ENCODE measurements around the gene ZNF622. TPM values are rescaled to one million over a fixed set of nuclear protein-coding genes. Genes with fewer than 3 reads are reported as not detected.

The ZNF622 gene
- 40.0 TPM for total RNA-seq (ENCODE audit: unreplicated experiment)
- long read RNA-seq, transcript ZNF622-201 (6 exons, 1,699 nt) = major isoform, 79 of 81 reads
- long read RNA-seq, partial matches to known transcripts = 2 of 81 reads
- long read RNA-seq, other reads (novel, unspliced or antisense) = 0 of 81 reads

DNA sequence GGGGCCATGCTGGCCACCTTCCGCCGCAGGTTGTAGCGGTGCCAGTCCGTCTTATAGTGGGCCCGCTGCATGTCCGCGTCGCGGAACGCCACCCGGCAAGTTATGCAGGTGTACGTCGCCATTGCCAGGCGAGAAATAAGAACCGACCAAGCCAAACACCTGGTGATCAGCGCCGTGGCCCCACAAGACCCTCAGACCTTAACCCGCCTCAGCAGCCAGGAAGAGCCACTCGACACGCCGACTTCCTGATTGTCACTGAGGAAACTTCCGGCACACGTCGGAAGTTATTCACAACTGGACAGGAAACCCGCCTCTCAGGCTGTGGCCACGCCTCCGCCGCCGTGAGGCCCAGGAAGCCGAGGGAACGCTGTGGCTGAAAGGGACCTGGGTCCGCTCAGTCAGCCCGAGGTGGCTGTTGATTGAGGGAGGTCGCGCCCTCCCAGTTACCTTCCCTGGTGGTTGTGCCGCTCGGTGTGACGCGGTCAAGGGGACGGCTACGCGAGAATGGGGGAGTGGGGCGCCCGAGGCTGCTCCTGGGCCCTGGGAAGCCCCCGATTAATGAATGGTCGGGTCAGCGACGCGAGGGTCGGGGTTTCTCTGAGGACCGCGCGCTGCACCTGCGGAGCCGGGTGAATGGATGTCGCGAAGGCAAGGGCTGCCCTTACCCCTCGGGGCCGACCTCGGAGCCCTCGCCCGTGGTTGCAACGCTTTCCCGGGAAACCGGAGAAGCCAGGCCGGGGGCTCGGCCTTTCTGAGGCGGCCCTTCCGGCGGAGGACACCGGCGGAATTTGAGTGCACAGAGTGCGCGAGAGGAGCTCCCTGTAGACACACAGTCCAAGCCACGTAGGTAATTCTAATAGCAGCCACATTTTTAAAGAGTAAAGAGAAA, at the start of gene ZNF622:
Gene ZNF622, minus strand, starts transcription at position 257 of the 889 bp plus-strand sequence. Its CDS starts 135 bp downstream, at position 122.
- no peaks in the 10 kb centered on the region for H3K36me3 Mint-ChIP-seq (ENCODE audit: unreplicated experiment)
- peak within 1 kb of the TSS; percentile 100 for H3K4me3 Mint-ChIP-seq (ENCODE audit: unreplicated experiment)
- peaks cover 4% of the 10 kb centered on the region for H3K27me3 Mint-ChIP-seq (ENCODE audit: unreplicated experiment)
- DNase-seq = peak; percentile 93
- peaks cover 4% of the 10 kb centered on the region for H3K9me3 Mint-ChIP-seq (ENCODE audit: unreplicated experiment)
- H3K27ac Mint-ChIP-seq (ENCODE audit: unreplicated experiment) = peak within 1 kb of the TSS; percentile 90
- peaks cover 18% of the 10 kb centered on the region for H3K4me1 Mint-ChIP-seq (ENCODE audit: low read depth, unreplicated experiment)
- TF ChIP-seq CTCF (IDR thresholded peaks at IDR 0.05; ENCODE audit: partially characterized antibody, unreplicated experiment) = no peak

DNA sequence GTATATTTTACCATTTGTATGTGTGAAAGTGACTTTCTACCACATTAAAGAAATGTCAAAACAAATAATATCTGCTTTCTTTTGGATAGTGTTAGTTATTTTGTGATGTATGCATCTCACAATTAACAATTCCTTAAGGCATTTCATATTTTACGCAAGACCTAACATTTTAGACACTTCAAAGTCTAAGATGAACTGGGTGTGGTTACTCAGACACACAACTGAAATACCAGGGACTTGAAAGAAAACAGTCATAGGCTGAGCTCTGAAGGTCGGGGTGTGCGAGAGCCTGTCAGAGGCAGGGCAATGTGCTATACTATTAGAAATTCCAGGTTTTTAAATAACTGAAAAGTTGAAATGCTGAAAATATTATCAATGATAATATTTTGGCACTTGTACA, 44.5 kb upstream of the ZNF622 start:
- no peak for DNase-seq
- Mint-ChIP-seq H3K27me3 (ENCODE audit: unreplicated experiment) (no peaks in the 10 kb centered on the region), H3K36me3 (ENCODE audit: unreplicated experiment) (no peaks in the 10 kb centered on the region), H3K4me1 (ENCODE audit: low read depth, unreplicated experiment) (no peaks in the 10 kb centered on the region), H3K4me3 (ENCODE audit: unreplicated experiment) (no peak overlapping the region), H3K9me3 (ENCODE audit: unreplicated experiment) (no peaks in the 10 kb centered on the region), H3K27ac (ENCODE audit: unreplicated experiment) (no peak overlapping the region)
- no peak for TF ChIP-seq CTCF (IDR thresholded peaks at IDR 0.05; ENCODE audit: partially characterized antibody, unreplicated experiment)

- Mint-ChIP-seq H3K4me3 (ENCODE audit: unreplicated experiment) (no peak overlapping the region), H3K27me3 (ENCODE audit: unreplicated experiment) (no peaks in the 10 kb centered on the region)
- TF ChIP-seq CTCF (IDR thresholded peaks at IDR 0.05; ENCODE audit: partially characterized antibody, unreplicated experiment) = no peak
These were observed 43.3 kb upstream of the ZNF622 start for GRCh38 chr5:16508730-16509531.

GRCh38 chr5:16507716-16508115, 42.1 kb upstream of the ZNF622 start:
- H3K9me3 Mint-ChIP-seq (ENCODE audit: unreplicated experiment) = no peaks in the 10 kb centered on the region
- DNase-seq = no peak
- no peaks in the 10 kb centered on the region for H3K27me3 Mint-ChIP-seq (ENCODE audit: unreplicated experiment)
- TF ChIP-seq CTCF (IDR thresholded peaks at IDR 0.05; ENCODE audit: partially characterized antibody, unreplicated experiment) = no peak
- H3K4me3 Mint-ChIP-seq (ENCODE audit: unreplicated experiment) = no peak overlapping the region
- H3K27ac Mint-ChIP-seq (ENCODE audit: unreplicated experiment) = no peak overlapping the region
- H3K4me1 Mint-ChIP-seq (ENCODE audit: low read depth, unreplicated experiment) = no peaks in the 10 kb centered on the region
- no peaks in the 10 kb centered on the region for H3K36me3 Mint-ChIP-seq (ENCODE audit: unreplicated experiment)

More at GRCh38 chr5:16508730-16509531, 43.3 kb upstream of the ZNF622 start:
- no peaks in the 10 kb centered on the region for H3K36me3 Mint-ChIP-seq (ENCODE audit: unreplicated experiment)
- H3K9me3 Mint-ChIP-seq (ENCODE audit: unreplicated experiment) = no peaks in the 10 kb centered on the region
- H3K4me1 Mint-ChIP-seq (ENCODE audit: low read depth, unreplicated experiment) = no peaks in the 10 kb centered on the region
- no peak overlapping the region for H3K27ac Mint-ChIP-seq (ENCODE audit: unreplicated experiment)
- no peak for DNase-seq
